ENCODE measurements around the gene ACVR2A.

Gene ACVR2A

DNA sequence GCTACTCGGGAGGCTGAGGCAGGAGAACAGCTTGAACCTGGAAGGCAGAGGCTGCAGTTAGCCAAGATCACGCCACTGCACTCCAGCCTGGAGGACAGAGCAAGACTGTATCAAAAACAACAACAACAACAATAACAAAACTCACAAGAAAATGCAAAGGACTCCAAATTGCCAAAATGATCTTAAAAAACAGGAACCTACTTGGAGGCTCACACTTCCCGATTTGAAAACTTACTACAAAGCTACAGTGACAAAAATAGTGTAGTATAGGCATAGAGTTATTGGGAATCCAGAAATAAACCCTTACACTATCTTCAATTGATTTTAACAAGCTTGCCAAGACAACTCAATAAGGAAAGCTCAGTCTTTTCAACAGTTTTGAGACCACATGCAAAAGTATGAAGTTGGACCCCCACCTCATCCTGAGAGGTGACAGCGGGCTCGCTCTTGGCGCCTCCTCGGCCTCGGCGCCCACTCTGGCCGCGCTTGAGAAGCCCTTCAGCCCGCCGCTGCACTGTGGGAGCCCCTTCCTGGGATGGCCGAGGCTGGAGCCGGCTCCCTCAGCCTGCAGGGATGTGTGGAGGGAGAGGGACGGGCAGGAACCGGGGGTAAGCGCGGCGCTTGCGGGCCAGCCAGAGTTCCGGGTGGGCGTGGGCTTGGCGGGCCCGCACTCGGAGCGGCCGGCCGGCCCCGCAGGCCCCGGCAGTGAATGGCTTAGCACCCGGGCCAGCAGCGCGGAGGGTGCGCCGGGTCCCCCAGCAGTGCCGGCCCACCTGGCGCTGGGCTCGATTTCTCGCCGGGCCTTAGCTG lies 18.3 kb upstream of the ACVR2A start:
- H3K4me3 ChIP-seq (ENCODE audit: low read depth, low read length) = no peak overlapping the region
- TF ChIP-seq, protein P1, sequence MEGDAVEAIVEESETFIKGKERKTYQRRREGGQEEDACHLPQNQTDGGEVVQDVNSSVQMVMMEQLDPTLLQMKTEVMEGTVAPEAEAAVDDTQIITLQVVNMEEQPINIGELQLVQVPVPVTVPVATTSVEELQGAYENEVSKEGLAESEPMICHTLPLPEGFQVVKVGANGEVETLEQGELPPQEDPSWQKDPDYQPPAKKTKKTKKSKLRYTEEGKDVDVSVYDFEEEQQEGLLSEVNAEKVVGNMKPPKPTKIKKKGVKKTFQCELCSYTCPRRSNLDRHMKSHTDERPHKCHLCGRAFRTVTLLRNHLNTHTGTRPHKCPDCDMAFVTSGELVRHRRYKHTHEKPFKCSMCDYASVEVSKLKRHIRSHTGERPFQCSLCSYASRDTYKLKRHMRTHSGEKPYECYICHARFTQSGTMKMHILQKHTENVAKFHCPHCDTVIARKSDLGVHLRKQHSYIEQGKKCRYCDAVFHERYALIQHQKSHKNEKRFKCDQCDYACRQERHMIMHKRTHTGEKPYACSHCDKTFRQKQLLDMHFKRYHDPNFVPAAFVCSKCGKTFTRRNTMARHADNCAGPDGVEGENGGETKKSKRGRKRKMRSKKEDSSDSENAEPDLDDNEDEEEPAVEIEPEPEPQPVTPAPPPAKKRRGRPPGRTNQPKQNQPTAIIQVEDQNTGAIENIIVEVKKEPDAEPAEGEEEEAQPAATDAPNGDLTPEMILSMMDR (IDR thresholded peaks at IDR 0.05; ENCODE audit: low read depth, low read length) = no peak

DNA sequence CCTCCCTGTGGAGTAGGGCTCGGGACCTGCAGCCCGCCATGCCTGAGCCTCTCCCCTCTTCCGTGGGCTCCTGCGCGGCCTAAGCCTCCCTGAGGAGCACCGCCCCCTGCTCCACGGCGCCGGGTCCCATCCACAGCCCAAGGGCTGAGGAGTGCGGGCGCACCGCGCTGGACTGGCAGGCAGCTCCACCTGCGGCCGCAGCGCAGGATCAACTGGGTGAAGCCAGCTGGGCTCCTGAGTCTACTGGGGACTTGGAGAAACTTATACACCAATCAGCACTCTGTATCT lies 17.8 kb upstream of the ACVR2A start:
- TF ChIP-seq, protein P1 (IDR thresholded peaks at IDR 0.05; ENCODE audit: low read depth, low read length) = no peak
- no peak overlapping the region for H3K4me3 ChIP-seq (ENCODE audit: low read depth, low read length)

DNA sequence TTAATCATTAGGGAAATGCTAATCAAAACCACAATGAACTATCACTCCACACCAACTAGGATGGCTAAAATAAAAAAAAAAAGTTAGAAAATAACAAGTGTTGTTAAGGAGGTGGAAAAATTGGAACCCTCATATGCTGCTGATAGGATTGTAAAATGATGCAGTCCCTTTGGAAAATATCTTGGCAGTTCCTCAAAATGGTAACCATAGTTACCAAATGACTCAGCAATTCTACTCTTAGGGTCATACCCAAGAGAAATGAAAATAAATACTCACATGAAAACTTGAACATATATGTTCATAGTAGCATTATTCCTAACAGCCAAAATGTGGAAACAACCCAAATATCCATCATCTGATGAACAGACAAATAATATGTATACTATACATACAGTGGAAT lies 15.7 kb upstream of the ACVR2A start:
- H3K4me3 ChIP-seq (ENCODE audit: low read depth, low read length) = no peak overlapping the region
- TF ChIP-seq, protein P1 (IDR thresholded peaks at IDR 0.05; ENCODE audit: low read depth, low read length) = no peak

DNA sequence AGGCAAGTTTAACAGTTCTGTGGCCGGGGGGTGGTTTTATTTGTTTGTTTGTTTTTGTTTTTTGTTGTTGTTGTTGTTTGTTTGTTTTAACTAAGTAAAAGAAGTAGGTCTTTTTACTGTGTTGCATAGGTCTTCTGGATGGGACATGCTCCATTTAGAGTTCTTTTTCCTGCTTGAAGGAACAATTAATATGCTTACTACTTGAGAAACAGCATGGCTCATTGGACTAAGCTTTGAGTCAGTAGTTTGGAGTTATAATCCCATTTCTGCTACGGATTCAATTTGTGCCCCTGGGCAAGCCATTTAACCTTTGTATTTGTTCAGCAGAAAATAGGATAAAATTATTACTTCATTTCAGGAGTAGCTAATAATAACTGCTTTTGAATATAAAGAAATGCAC lies 8.7 kb upstream of the ACVR2A start:
- TF ChIP-seq, protein P1 (IDR thresholded peaks at IDR 0.05; ENCODE audit: low read depth, low read length) = no peak
- H3K4me3 ChIP-seq (ENCODE audit: low read depth, low read length) = no peak overlapping the region

DNA sequence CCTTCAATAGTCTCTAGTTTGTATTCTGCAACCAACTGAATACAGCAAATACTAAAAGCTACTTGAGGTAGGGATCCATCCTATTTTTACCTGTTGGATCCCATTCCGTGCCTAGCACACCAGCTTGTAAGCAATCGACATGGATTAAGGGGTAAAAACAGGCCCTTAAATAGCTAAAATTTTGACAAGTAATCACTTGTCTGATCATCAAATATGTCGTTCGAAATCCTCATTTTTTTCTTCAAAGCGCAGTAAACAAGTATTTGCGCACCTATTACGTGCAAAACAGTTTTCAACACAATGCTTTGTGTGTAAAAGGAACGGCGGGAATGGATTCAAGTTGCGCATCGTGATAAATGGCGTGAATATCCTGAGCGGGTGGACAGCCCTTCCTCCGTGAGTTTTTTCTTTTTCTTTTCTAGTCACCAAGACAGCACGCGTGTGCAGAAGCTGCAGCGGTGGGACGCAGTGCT lies 1.4 kb upstream of the ACVR2A start:
- TF ChIP-seq, protein P1 (IDR thresholded peaks at IDR 0.05; ENCODE audit: low read depth, low read length) = no peak
- H3K4me3 ChIP-seq (ENCODE audit: low read depth, low read length) = peak overlapping the region; percentile 69

DNA sequence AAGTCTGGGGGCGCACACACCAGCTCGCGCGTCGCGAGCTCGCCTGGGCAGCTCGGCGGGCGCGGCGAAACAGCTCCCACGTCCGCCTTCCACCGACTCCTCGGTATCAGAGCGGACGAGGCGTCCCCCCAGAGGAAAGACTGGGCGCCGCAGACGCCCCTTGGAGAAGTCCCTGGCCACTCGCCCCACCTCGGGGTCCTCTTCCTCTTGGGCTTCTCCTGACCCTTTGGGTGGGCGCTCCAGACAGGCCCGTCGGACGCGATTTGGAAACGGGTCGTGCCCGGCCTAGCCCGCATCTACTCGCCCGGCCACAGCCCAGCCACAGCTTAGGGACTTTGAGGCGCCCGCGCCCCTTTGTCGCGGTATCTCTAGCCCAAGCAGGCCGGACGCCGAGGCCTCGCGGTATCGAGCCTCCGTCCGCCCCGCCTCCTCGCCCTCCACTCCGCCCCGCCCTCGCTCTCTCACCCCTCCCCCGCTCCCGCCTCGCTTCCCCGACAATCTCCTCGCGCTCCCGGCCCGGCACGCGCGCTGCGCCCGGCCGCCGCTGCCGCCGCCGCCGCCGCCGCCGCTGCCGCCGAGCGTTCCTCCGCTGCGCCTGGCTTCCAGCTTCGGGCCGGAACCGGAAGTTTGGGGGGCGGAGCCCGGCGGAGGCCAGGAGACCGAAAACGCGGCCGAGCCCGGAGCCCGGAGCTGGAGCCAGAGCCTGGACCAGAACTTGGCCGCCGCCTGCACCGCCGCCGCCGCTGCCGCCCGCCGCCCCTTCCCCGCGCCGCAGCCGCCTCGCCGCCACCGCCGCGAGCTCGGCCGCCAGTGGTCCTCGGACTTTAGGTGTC lies 749 bp upstream of the ACVR2A start:
- TF ChIP-seq, protein P1 (IDR thresholded peaks at IDR 0.05; ENCODE audit: low read depth, low read length) = no peak; the same call in 1 of the 2 replicates
- peak overlapping the region; percentile 69 for H3K4me3 ChIP-seq (ENCODE audit: low read depth, low read length)
